ENCODE data around the gene RTN1.
A peak's percentile ranks its signal among the peaks of the same experiment; 100 is the strongest.

RTN1 gene

DNA sequence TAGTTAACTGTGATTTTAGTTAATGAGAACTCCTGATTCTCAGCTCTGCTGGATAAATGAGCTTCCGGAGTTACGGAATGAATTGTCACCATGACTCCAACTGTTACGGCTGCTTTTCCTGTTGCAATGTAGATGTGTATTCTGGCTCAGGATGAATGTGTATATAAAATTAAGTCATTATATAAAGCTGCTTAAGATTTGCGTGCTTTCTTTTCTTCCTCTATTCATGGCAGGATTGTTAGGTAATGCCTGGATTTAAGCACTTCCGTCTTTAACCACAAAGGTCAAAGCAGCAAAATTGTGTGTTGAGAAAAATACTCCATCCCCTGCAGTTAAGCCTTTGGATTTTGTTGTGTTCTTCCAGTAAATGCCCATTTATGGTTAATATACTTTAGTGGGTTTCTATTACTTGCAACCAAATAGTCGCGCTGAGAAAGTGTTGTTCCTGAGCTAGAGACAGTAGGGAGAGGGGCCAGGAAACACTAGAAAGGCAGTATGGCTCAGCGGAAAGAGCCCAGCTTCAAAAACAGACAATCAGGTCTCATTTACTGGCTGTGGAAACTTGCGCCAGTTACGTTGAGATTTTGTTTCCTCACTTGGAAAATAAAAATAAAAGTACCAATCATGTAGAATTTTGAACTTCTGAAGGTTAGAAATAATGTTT, 284.6 kb downstream of the RTN1 start:
- Histone ChIP-seq H3K36me3 (replicated peaks in 1 of 2; ENCODE audit: control insufficient read depth in 2 of 2, insufficient read depth in 2 of 2, low read length in 2 of 2) (no peaks in the 10 kb centered on the region), H3K4ac (ENCODE audit: low read length) (no peak overlapping the region), H2BK12ac (ENCODE audit: low read length) (no peak overlapping the region), H3K14ac (ENCODE audit: low read length) (no peak overlapping the region), H3K18ac (ENCODE audit: low read length) (no peak overlapping the region), H4K8ac (ENCODE audit: low read depth, low read length) (no peak overlapping the region), H3K9ac (ENCODE audit: low read depth, low read length, poor library complexity) (no peak overlapping the region), H2BK5ac (ENCODE audit: low read length) (no peak overlapping the region), H3K4me3 (ENCODE audit: low read length in 2 of 2) (no peak overlapping the region), H4K91ac (ENCODE audit: low read depth, low read length, poor library complexity) (no peak overlapping the region), H3K4me2 (ENCODE audit: insufficient read depth, low read length, poor library complexity, severe bottlenecking) (no peak overlapping the region), H3K27ac (replicated peaks; ENCODE audit: low read length) (peak overlapping the region; percentile 30), H2AK5ac (ENCODE audit: low read depth, low read length) (no peak overlapping the region), H3K79me1 (ENCODE audit: low read depth, low read length) (no peaks in the 10 kb centered on the region), H2BK120ac (ENCODE audit: low read depth, low read length) (no peak overlapping the region), H2AFZ (ENCODE audit: low read length) (no peak overlapping the region), H3K9me3 (replicated peaks in 1 of 2; ENCODE audit: control insufficient read depth in 2 of 2, insufficient read depth in 1 of 2, low read depth in 1 of 2, low read length in 2 of 2) (no peaks in the 10 kb centered on the region), H3K4me1 (ENCODE audit: control insufficient read depth in 2 of 2, insufficient read depth in 1 of 2, low read depth in 1 of 2, low read length in 2 of 2) (peaks cover 0 to 12% of the 10 kb centered on the region in 2 donors), H2BK15ac (ENCODE audit: low read length) (no peak overlapping the region), H3K23ac (ENCODE audit: low read depth, low read length, poor library complexity) (no peak overlapping the region), H3K27me3 (ENCODE audit: control insufficient read depth in 3 of 3, insufficient read depth in 3 of 3, low read depth in 1 of 3, low read length in 3 of 3) (no peaks in the 10 kb centered on the region)
- DNase-seq (ENCODE audit: low spot score): no peak
- no CpG with 5 or more reads among the region's 10 CpGs for WGBS, 2 donors (ENCODE audit: extremely low coverage in 2 of 2, insufficient read length in 2 of 2, insufficient replicate concordance in 1 of 2)

DNA sequence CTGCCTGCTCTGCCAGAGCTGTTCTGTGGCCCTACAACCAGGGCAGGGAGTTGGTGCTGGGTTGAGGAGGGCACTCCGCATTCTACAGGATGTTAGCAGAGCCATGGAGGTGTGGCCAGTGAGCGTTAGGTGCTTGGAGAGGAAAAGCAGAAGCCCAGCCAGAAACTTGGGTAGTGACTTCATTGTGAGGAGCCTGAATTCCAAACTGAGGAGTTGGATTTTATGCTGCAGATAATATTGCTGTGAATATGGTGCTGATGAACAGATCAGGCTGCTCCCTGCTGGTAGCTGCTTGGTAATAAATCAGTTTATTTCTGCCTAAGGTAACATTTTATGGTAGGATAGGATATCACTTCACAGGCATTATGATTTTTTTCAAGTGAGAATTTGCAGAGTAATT, 286.8 kb downstream of the RTN1 start:
- no peaks in the 10 kb centered on the region for H3K79me1 ChIP-seq (ENCODE audit: low read depth, low read length)
- H2AK5ac ChIP-seq (ENCODE audit: low read depth, low read length): no peak overlapping the region
- H3K4me2 ChIP-seq (ENCODE audit: insufficient read depth, low read length, poor library complexity, severe bottlenecking): no peak overlapping the region
- no peak overlapping the region for H2BK120ac ChIP-seq (ENCODE audit: low read depth, low read length)
- H3K9me3 ChIP-seq (replicated peaks in 1 of 2; ENCODE audit: control insufficient read depth in 2 of 2, insufficient read depth in 1 of 2, low read depth in 1 of 2, low read length in 2 of 2): no peaks in the 10 kb centered on the region
- peak overlapping the region; percentile 61 for H2BK15ac ChIP-seq (ENCODE audit: low read length)
- no peak overlapping the region for H4K8ac ChIP-seq (ENCODE audit: low read depth, low read length)
- H3K14ac ChIP-seq (ENCODE audit: low read length): no peak overlapping the region
- H3K4me1 ChIP-seq (ENCODE audit: control insufficient read depth in 2 of 2, insufficient read depth in 1 of 2, low read depth in 1 of 2, low read length in 2 of 2): peaks cover 0 to 12% of the 10 kb centered on the region in 2 donors
- H2BK5ac ChIP-seq (ENCODE audit: low read length): peak overlapping the region; percentile 84
- H3K27me3 ChIP-seq (ENCODE audit: control insufficient read depth in 3 of 3, insufficient read depth in 3 of 3, low read depth in 1 of 3, low read length in 3 of 3): no peaks in the 10 kb centered on the region
- H4K91ac ChIP-seq (ENCODE audit: low read depth, low read length, poor library complexity): no peak overlapping the region
- H3K18ac ChIP-seq (ENCODE audit: low read length): peak overlapping the region; percentile 65
- no peak overlapping the region for H3K23ac ChIP-seq (ENCODE audit: low read depth, low read length, poor library complexity)
- no CpG with 5 or more reads among the region's 2 CpGs for WGBS, 2 donors (ENCODE audit: extremely low coverage in 2 of 2, insufficient read length in 2 of 2, insufficient replicate concordance in 1 of 2)
- H2AFZ ChIP-seq (ENCODE audit: low read length): no peak overlapping the region
- H3K27ac ChIP-seq (replicated peaks; ENCODE audit: low read length): peak overlapping the region; percentile 6
- peak overlapping the region; percentile 92 for H2BK12ac ChIP-seq (ENCODE audit: low read length)
- DNase-seq (ENCODE audit: low spot score): no peak
- no peaks in the 10 kb centered on the region for H3K36me3 ChIP-seq (replicated peaks in 1 of 2; ENCODE audit: control insufficient read depth in 2 of 2, insufficient read depth in 2 of 2, low read length in 2 of 2)
- H3K9ac ChIP-seq (ENCODE audit: low read depth, low read length, poor library complexity): peak overlapping the region; percentile 27
- H3K4me3 ChIP-seq (ENCODE audit: low read length in 2 of 2): no peak overlapping the region
- H3K4ac ChIP-seq (ENCODE audit: low read length): no peak overlapping the region

DNA sequence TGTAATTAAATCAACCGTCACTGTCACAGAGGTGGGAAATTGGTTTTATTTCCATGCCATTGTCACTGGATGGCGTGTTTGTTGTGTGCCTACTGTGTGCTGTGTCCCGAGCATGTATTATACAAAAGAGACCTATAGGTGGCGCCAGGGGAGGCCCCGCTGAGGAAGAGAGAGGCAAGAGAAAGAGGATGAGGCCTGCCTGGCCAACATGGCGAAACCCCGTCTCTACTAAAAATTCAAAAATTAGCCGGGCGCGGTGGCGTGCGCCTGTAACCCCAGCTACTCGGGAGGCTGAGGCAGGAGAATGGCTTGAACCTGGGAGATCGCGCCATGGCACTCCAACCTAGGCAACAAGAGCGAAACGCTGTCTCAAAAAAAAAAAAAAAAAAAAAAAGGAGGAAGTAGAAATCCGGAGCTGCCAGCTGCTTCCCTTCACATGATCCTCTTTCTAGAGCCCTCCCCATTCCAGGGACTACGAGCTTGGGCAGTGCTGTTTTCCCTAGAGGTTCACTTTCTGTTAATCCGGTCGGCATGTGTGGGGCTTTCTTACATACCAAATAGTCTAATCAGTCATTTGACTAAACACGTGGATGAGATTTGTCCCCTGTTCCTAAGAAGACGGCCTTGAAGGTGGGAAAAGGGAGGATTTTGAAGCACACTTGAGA, 287.6 kb downstream of the RTN1 start:
- no peak overlapping the region for H2BK5ac ChIP-seq (ENCODE audit: low read length)
- no peak overlapping the region for H3K4me2 ChIP-seq (ENCODE audit: insufficient read depth, low read length, poor library complexity, severe bottlenecking)
- DNase-seq (ENCODE audit: low spot score): no peak
- H3K79me1 ChIP-seq (ENCODE audit: low read depth, low read length): no peaks in the 10 kb centered on the region
- no peak overlapping the region for H4K91ac ChIP-seq (ENCODE audit: low read depth, low read length, poor library complexity)
- WGBS, 2 donors (ENCODE audit: extremely low coverage in 2 of 2, insufficient read length in 2 of 2, insufficient replicate concordance in 1 of 2): no CpG with 5 or more reads among the region's 23 CpGs
- H3K4ac ChIP-seq (ENCODE audit: low read length): no peak overlapping the region
- no peak overlapping the region for H3K23ac ChIP-seq (ENCODE audit: low read depth, low read length, poor library complexity)
- no peak overlapping the region for H2BK15ac ChIP-seq (ENCODE audit: low read length)
- no peak overlapping the region for H4K8ac ChIP-seq (ENCODE audit: low read depth, low read length)
- H2BK12ac ChIP-seq (ENCODE audit: low read length): no peak overlapping the region
- H3K27ac ChIP-seq (replicated peaks; ENCODE audit: low read length): no peak overlapping the region
- no peaks in the 10 kb centered on the region for H3K9me3 ChIP-seq (replicated peaks in 1 of 2; ENCODE audit: control insufficient read depth in 2 of 2, insufficient read depth in 1 of 2, low read depth in 1 of 2, low read length in 2 of 2)
- H3K4me1 ChIP-seq (ENCODE audit: control insufficient read depth in 2 of 2, insufficient read depth in 1 of 2, low read depth in 1 of 2, low read length in 2 of 2): peaks cover 0 to 10% of the 10 kb centered on the region in 2 donors
- H3K18ac ChIP-seq (ENCODE audit: low read length): no peak overlapping the region
- no peaks in the 10 kb centered on the region for H3K36me3 ChIP-seq (replicated peaks in 1 of 2; ENCODE audit: control insufficient read depth in 2 of 2, insufficient read depth in 2 of 2, low read length in 2 of 2)
- no peak overlapping the region for H2BK120ac ChIP-seq (ENCODE audit: low read depth, low read length)
- H2AFZ ChIP-seq (ENCODE audit: low read length): no peak overlapping the region
- H3K4me3 ChIP-seq (ENCODE audit: low read length in 2 of 2): no peak overlapping the region
- no peaks in the 10 kb centered on the region for H3K27me3 ChIP-seq (ENCODE audit: control insufficient read depth in 3 of 3, insufficient read depth in 3 of 3, low read depth in 1 of 3, low read length in 3 of 3)
- H2AK5ac ChIP-seq (ENCODE audit: low read depth, low read length): no peak overlapping the region
- H3K14ac ChIP-seq (ENCODE audit: low read length): no peak overlapping the region
- no peak overlapping the region for H3K9ac ChIP-seq (ENCODE audit: low read depth, low read length, poor library complexity)

DNA sequence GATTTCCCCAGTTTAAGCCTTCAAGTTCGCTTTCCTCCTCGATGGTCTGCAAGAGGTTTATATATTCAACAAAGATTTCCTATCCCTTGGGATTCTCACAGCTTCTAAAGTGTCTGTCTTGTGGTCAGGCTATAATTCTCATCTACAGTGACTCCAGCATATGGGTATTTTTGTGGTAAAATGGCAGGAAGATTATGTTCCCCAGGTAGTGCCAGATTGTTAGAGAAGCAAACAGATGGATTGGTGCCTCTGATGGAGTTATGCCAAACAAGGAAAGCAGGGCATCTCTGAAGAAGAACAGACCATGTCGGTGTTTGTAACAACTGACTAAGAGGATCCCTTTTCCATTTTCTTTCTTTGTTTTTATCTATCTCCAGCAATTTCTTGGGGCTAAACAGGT, 288.4 kb downstream of the RTN1 start:
- DNase-seq (ENCODE audit: low spot score): no peak
- Histone ChIP-seq H3K9ac (ENCODE audit: low read depth, low read length, poor library complexity) (no peak overlapping the region), H3K14ac (ENCODE audit: low read length) (no peak overlapping the region), H3K4ac (ENCODE audit: low read length) (no peak overlapping the region), H3K9me3 (replicated peaks in 1 of 2; ENCODE audit: control insufficient read depth in 2 of 2, insufficient read depth in 1 of 2, low read depth in 1 of 2, low read length in 2 of 2) (no peaks in the 10 kb centered on the region), H4K8ac (ENCODE audit: low read depth, low read length) (no peak overlapping the region), H3K23ac (ENCODE audit: low read depth, low read length, poor library complexity) (no peak overlapping the region), H3K36me3 (replicated peaks in 1 of 2; ENCODE audit: control insufficient read depth in 2 of 2, insufficient read depth in 2 of 2, low read length in 2 of 2) (no peaks in the 10 kb centered on the region), H4K91ac (ENCODE audit: low read depth, low read length, poor library complexity) (no peak overlapping the region), H2BK120ac (ENCODE audit: low read depth, low read length) (no peak overlapping the region), H2BK5ac (ENCODE audit: low read length) (no peak overlapping the region), H3K18ac (ENCODE audit: low read length) (no peak overlapping the region), H3K79me1 (ENCODE audit: low read depth, low read length) (no peaks in the 10 kb centered on the region), H3K4me2 (ENCODE audit: insufficient read depth, low read length, poor library complexity, severe bottlenecking) (no peak overlapping the region), H2AFZ (ENCODE audit: low read length) (no peak overlapping the region), H3K27me3 (ENCODE audit: control insufficient read depth in 3 of 3, insufficient read depth in 3 of 3, low read depth in 1 of 3, low read length in 3 of 3) (no peaks in the 10 kb centered on the region), H3K4me1 (ENCODE audit: control insufficient read depth in 2 of 2, insufficient read depth in 1 of 2, low read depth in 1 of 2, low read length in 2 of 2) (peaks cover 0 to 8% of the 10 kb centered on the region in 2 donors), H2BK12ac (ENCODE audit: low read length) (no peak overlapping the region), H2AK5ac (ENCODE audit: low read depth, low read length) (no peak overlapping the region), H3K4me3 (ENCODE audit: low read length in 2 of 2) (no peak overlapping the region), H2BK15ac (ENCODE audit: low read length) (no peak overlapping the region), H3K27ac (replicated peaks; ENCODE audit: low read length) (no peak overlapping the region)
- WGBS, 2 donors (ENCODE audit: extremely low coverage in 2 of 2, insufficient read length in 2 of 2, insufficient replicate concordance in 1 of 2): no CpG with 5 or more reads among the region's 3 CpGs
